Esophagus (tissue), 2 donors: Measurements from ENCODE around the gene SOX18. TPM values are rescaled to one million over a fixed set of nuclear protein-coding genes. Genes with fewer than 3 reads are reported as not detected.
A peak's percentile ranks its signal among the peaks of the same experiment; 100 is the strongest.

Experiments used
- H3K27ac ChIP-seq, 2 donors: one replicate each; pipeline ENCODE4 v1.5.1; 2013; ENCODE audit warnings: low read depth in 2 of 2, mild to moderate bottlenecking in 2 of 2, inconsistent platforms in 1 of 2, low read length in 1 of 2, moderate library complexity in 1 of 2
- H3K27me3 ChIP-seq, 2 donors: one replicate each; pipeline ENCODE4 v1.6.1; 2013; ENCODE audit warnings: low read length in 2 of 2, control low read depth in 1 of 2, mild to moderate bottlenecking in 1 of 2; ENCODE audit not compliant: insufficient read depth in 2 of 2, control insufficient read depth in 1 of 2
- H3K36me3 ChIP-seq, 2 donors: one replicate each; pipeline ENCODE4 v1.6.1; 2013; ENCODE audit warnings: low read length in 1 of 2; ENCODE audit not compliant: control insufficient read depth in 2 of 2, insufficient read depth in 2 of 2
- H3K4me1 ChIP-seq, 2 donors: one replicate each; pipeline ENCODE4 v1.6.1; 2013; ENCODE audit warnings: low read length in 1 of 2; ENCODE audit not compliant: control insufficient read depth in 2 of 2, insufficient read depth in 2 of 2
- H3K4me3 ChIP-seq, 2 donors: one replicate each; pipeline ENCODE4 v1.5.1; 2013; ENCODE audit warnings: low read length in 2 of 2, mild to moderate bottlenecking in 2 of 2, low read depth in 1 of 2, moderate library complexity in 1 of 2
- H3K9me3 ChIP-seq, 2 donors: one replicate each; pipeline ENCODE4 v1.6.1; 2013; ENCODE audit warnings: mild to moderate bottlenecking in 2 of 2, low read depth in 1 of 2, low read length in 1 of 2, moderate library complexity in 1 of 2; ENCODE audit not compliant: control insufficient read depth in 2 of 2, insufficient read depth in 1 of 2
- WGBS, 2 donors: extraction: QIAGEN DNeasy Blood & Tissue Kit; methylation state at CpG; one replicate each; pipeline ENCODE4 v1.1.7; 2013; 5-methylcytosine and 5-hydroxymethylcytosine counted together
- polyA plus RNA-seq, 2 donors: library from polyadenylated mRNA; stranded (reverse); fragments of 200-250 nt; gene quantifications; one replicate each; pipeline ENCODE4 v1.2.3, GENCODE V29; 2013
- donor health status: healthy with polysubstance abuse.
- donor health status: Bipolar disorder and iron deficiency.

SOX18 gene
- polyA plus RNA-seq, 2 donors = 3.1 to 7.5 TPM

DNA sequence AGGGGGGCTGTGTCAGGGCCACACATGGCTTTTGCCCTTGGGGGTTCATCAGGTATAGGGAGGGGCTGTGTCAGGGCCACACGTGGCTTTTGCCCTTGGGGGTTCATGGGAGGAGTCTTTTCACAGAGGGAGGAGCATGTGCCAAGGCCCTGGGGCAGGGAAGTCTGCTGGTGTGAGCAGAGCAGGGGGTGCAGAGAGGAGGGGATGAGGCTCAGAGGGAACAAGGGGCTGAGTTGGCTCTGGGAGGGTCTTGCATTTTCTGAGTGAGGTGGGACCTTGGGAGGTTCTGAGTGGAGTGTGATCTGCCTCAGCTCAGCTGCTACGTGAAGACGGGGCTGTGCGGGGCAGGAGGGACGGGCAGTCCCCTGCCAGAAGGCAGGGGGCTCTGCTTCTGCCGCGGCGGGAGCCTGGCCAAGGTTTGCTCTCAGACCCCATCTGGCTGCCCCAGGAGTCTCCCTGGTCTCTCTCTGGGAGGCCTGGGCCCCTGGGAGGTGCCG lies 6.0 kb upstream of the SOX18 start:
- H3K36me3 ChIP-seq = no peaks in the 10 kb centered on the region
- 60 to 82% methylated on average over 6 to 9 of the region's 9 CpGs for WGBS, 2 donors
- peak overlapping the region; percentile 22 to 47 for H3K27ac ChIP-seq
- H3K27me3 ChIP-seq = no peaks in the 10 kb centered on the region
- peaks cover 5 to 16% of the 10 kb centered on the region in 2 donors for H3K4me1 ChIP-seq
- H3K4me3 ChIP-seq = no peak overlapping the region
- no peaks in the 10 kb centered on the region for H3K9me3 ChIP-seq

DNA sequence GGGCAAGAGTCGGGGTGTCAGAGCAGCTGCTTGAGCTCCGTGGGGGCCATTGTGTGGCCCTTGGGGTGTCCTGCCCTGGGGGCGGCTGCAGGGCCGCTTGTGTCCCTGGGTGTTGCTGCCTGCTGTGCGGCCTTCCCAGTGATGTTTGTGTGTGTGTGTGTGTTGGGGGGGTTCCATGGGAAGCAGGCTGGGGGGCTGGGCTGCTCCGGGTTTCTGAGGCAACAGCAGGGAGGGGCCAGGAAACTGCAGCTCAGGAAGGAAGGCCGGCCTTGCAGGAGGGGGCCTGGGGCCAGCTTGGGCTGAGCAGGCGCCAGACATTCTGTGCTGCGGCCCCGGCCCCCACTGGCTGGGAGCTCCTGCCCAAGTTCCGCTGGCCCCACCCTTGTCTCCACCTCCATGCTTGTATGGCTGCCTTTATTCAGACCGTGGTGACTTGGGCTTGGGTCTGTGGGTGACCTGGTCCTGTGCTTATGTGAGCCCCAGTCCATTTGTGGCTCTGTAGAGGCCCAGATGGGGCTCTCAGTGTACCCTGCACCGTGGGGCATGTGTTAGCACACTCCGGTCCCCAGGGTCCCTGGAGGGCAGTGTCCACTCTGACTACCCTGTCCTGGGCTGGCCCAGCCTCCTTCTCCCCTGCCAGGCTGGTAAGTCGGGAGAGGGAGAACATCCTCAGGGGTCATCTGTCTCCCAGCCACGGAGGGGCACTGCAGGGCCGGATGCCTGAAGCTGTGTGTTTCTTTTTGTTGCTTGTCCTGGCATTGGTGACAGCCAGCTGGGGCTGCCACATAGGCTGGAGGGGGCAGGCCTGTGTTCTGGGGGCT lies 4.6 kb upstream of the SOX18 start:
- Histone ChIP-seq H3K4me3 (no peak overlapping the region), H3K27me3 (peaks cover 0 to 7% of the 10 kb centered on the region in 2 donors), H3K27ac (peak overlapping the region in 1 of 2 donors; percentile 44), H3K9me3 (no peaks in the 10 kb centered on the region), H3K4me1 (peaks cover 7 to 18% of the 10 kb centered on the region in 2 donors), H3K36me3 (no peaks in the 10 kb centered on the region)
- WGBS, 2 donors = 34 to 42% methylated on average over 16 to 17 of the region's 17 CpGs

- WGBS, 2 donors = 60 to 62% methylated on average over 33 of the region's 33 CpGs
- Histone ChIP-seq H3K27me3 (peaks cover 0 to 9% of the 10 kb centered on the region in 2 donors), H3K4me3 (no peak overlapping the region), H3K4me1 (peaks cover 7 to 18% of the 10 kb centered on the region in 2 donors), H3K9me3 (no peaks in the 10 kb centered on the region), H3K36me3 (no peaks in the 10 kb centered on the region), H3K27ac (peak overlapping the region; percentile 15 to 34)
Observed at GRCh38 chr20:64052987-64053840, 3.8 kb upstream of the SOX18 start.

GRCh38 chr20:64052326-64052722 lies 2.9 kb upstream of the SOX18 start:
- WGBS, 2 donors = 72 to 83% methylated on average over 10 of the region's 10 CpGs
- peak overlapping the region; percentile 40 to 48 for H3K27ac ChIP-seq
- peaks cover 7 to 18% of the 10 kb centered on the region in 2 donors for H3K4me1 ChIP-seq

GRCh38 chr20:64051561-64052325 lies 2.3 kb upstream of the SOX18 start:
- H3K36me3 ChIP-seq = no peaks in the 10 kb centered on the region
- H3K4me1 ChIP-seq = peaks cover 7 to 18% of the 10 kb centered on the region in 2 donors
- 67 to 77% methylated on average over 15 of the region's 15 CpGs for WGBS, 2 donors
- no peaks in the 10 kb centered on the region for H3K9me3 ChIP-seq
- H3K4me3 ChIP-seq = no peak overlapping the region
- peak overlapping the region; percentile 41 to 48 for H3K27ac ChIP-seq
- peaks cover 0 to 14% of the 10 kb centered on the region in 2 donors for H3K27me3 ChIP-seq

More at GRCh38 chr20:64052326-64052722, 2.9 kb upstream of the SOX18 start:
- H3K36me3 ChIP-seq = no peaks in the 10 kb centered on the region
- no peaks in the 10 kb centered on the region for H3K9me3 ChIP-seq
- H3K4me3 ChIP-seq = no peak overlapping the region
- H3K27me3 ChIP-seq = peaks cover 0 to 14% of the 10 kb centered on the region in 2 donors

DNA sequence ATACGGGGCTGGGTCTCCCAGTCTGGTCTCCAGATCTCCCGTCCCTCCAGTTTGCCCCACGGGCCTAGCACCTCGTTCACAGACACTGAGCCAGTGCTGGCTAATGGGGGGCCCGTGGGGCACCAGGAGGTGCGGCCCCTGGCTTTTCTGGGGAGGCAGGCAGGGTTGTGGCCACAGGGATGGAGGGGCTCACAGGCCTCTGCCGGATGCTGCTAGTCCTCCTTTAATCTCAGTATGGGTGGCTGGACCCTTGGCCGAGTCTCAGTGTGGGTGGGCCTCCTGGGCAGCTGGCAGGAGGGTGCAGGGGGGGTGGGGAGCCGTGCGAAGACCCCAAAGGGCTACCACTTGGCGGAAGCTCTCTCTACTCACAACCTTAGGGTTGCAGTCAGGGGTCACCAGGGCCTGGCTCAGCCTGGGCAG lies 1.6 kb upstream of the SOX18 start:
- Histone ChIP-seq H3K9me3 (no peaks in the 10 kb centered on the region), H3K36me3 (no peaks in the 10 kb centered on the region), H3K27me3 (peaks cover 0 to 14% of the 10 kb centered on the region in 2 donors), H3K27ac (peak overlapping the region; percentile 31 to 41), H3K4me3 (no peak overlapping the region), H3K4me1 (peaks cover 7 to 21% of the 10 kb centered on the region in 2 donors)
- WGBS, 2 donors = 72 to 74% methylated on average over 11 of the region's 11 CpGs

DNA sequence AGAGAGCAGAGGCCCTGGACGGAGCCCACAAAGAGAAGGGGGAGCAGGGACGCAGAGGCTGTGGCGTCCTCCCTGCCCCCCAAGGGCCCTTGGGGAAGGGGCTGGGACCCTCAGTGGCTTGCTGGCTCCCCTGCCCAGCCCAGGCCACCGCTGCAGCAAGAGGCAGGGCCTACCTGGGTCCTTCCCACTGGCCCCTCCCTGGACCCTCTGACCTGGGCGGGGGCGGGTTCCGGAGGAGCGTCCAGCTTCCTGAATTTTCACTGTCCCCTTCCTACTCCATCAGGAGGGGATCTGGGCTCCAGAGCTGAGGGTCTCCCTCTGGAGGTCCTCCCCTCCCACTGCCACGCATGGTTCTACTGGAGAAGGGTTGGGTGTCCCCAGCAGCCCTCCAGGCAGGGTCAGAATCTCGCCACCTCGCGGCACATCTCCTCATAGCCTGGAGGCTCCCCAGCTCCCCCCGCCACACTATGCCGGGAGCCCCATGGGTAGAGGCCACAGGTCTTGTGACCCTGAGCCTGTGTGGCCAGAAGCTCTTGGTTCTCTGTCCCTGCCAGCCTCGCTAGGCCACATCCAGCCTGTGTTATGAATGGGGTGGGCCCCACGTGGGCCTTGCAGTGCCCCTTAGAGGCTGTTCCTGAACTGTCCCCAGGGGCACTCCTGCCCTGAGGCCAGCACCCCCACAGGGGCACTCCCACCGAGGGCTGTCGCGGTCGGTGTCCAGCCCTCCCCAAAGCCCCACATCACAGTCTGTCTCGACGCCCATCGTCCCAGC lies 1.0 kb upstream of the SOX18 start:
- H3K27me3 ChIP-seq = peaks cover 0 to 14% of the 10 kb centered on the region in 2 donors
- H3K36me3 ChIP-seq = no peaks in the 10 kb centered on the region
- peak overlapping the region in 1 of 2 donors; percentile 48 for H3K4me3 ChIP-seq
- H3K4me1 ChIP-seq = peaks cover 7 to 20% of the 10 kb centered on the region in 2 donors
- WGBS, 2 donors = 69 to 77% methylated on average over 22 to 23 of the region's 23 CpGs
- peak overlapping the region; percentile 37 to 41 for H3K27ac ChIP-seq
- H3K9me3 ChIP-seq = no peaks in the 10 kb centered on the region

DNA sequence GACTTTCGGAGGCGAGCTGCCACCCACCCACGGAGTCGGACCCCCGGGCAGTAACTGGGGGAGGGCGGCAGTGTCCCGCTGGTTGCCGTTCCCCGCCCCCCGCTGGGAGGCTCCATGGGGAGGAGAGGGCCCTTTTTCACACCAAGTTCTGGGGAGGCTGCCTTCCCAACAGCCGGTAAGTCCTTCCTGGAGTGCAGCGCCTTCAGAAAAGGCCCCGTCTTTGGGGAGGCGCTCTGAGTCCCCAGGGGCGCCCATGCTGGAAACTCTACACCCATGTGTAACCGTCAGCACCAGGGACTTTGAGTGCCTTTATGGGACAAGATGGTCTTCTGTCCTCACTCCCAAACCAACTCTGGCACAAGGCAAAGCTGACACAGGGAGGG lies 430 bp upstream of the SOX18 start:
- Histone ChIP-seq H3K4me3 (peak overlapping the region in 1 of 2 donors; percentile 48), H3K9me3 (no peaks in the 10 kb centered on the region), H3K27me3 (peaks cover 0 to 14% of the 10 kb centered on the region in 2 donors), H3K36me3 (no peaks in the 10 kb centered on the region), H3K27ac (peak overlapping the region; percentile 37 to 41), H3K4me1 (peaks cover 9 to 21% of the 10 kb centered on the region in 2 donors)
- WGBS, 2 donors = 22 to 26% methylated on average over 16 of the region's 16 CpGs
